Ovary (tissue), 3 donors: Measurements from ENCODE around the gene ZFC3H1.

Experiments
- CTCF ChIP-seq, 3 donors: fragments of 450-650 bp in 2 of 3; fragments of 200-600 bp in 1 of 3; IDR thresholded peaks; one replicate each; pipeline versions ENCODE4 v1.5.1 to v1.8.0; 2016 to 2022; ENCODE audit warnings: antibody characterized with exemption in 3 of 3, mild to moderate bottlenecking in 1 of 3
- POLR2A ChIP-seq: fragments of 450-650 bp; IDR thresholded peaks from one replicate; pipeline ENCODE4 v1.6.1; 2017; ENCODE audit warnings: antibody characterized with exemption, mild to moderate bottlenecking, moderate library complexity
- donor health status: DM: no; HTN: no; CAD: no.

GRCh38 chr12:71594214-71594948, 69.3 kb downstream of the ZFC3H1 start:
- TF ChIP-seq POLR2A, result no peak
- TF ChIP-seq CTCF (IDR thresholded peaks at IDR 0.05), result no peak
